CD14-positive monocyte (primary cell): ENCODE results near the gene TPGS1. TPM values are rescaled to one million over a fixed set of nuclear protein-coding genes. Genes with fewer than 3 reads are reported as not detected.

ENCODE experiments used
- DNase-seq, 3 donors: peaks; one replicate each; pipeline ENCODE4 v3.0.0-alpha.2; 2011 to 2022
- H2AFZ ChIP-seq: 2 replicates; pipeline ENCODE4 v1.6.0; 2012; ENCODE audit warnings: mild to moderate bottlenecking, low read depth, low read length, inconsistent platforms; ENCODE audit not compliant: insufficient read depth, poor library complexity, severe bottlenecking
- H3K27ac ChIP-seq, 2 donors: 1 replicate in 1 of 2; 2 replicates in 1 of 2; pipeline ENCODE4 v1.5.1; 2012 to 2013; ENCODE audit warnings: low read length in 2 of 2, control low read depth in 1 of 2, inconsistent platforms in 1 of 2, low read depth in 1 of 2, mild to moderate bottlenecking in 1 of 2
- H3K27me3 ChIP-seq, 2 donors: one replicate each; pipeline versions ENCODE4 v1.6.0 to v1.6.1; 2011 to 2013; ENCODE audit warnings: low read length in 2 of 2; ENCODE audit not compliant: control insufficient read depth in 2 of 2, insufficient read depth in 2 of 2
- H3K36me3 ChIP-seq, 2 donors: replicated peaks in 1 of 2; 1 replicate in 1 of 2; 2 replicates in 1 of 2; pipeline versions ENCODE4 v1.5.1 to v1.6.1; 2012 to 2013; ENCODE audit warnings: low read length in 2 of 2, control low read depth in 1 of 2, inconsistent platforms in 1 of 2, mild to moderate bottlenecking in 1 of 2; ENCODE audit not compliant: insufficient read depth in 2 of 2, control insufficient read depth in 1 of 2
- H3K4me1 ChIP-seq, 2 donors: 1 replicate in 1 of 2; 2 replicates in 1 of 2; pipeline versions ENCODE4 v1.5.1 to v1.6.1; 2012 to 2013; ENCODE audit warnings: low read length in 2 of 2, control low read depth in 1 of 2, inconsistent platforms in 1 of 2, mild to moderate bottlenecking in 1 of 2, moderate library complexity in 1 of 2; ENCODE audit not compliant: insufficient read depth in 2 of 2, control insufficient read depth in 1 of 2
- H3K4me2 ChIP-seq: replicated peaks from 2 replicates; pipeline ENCODE3; 2012; ENCODE audit warnings: low read length, moderate library complexity, mild to moderate bottlenecking; ENCODE audit not compliant: poor library complexity, severe bottlenecking; ENCODE audit errors: extremely low read depth
- H3K4me3 ChIP-seq, 3 experiments: fragments of 200-600 bp in 1 of 3; sonication (generic) in 1 of 3; replicated peaks in 1 of 3; 1 replicate in 2 of 3; 2 replicates in 1 of 3; pipeline ENCODE4 v1.5.1; 2011 to 2013; ENCODE audit warnings: low read length in 3 of 3, mild to moderate bottlenecking in 3 of 3, control low read depth in 2 of 3, low read depth in 2 of 3, inconsistent platforms in 1 of 3, moderate library complexity in 1 of 3
- H3K79me2 ChIP-seq: 2 replicates; pipeline ENCODE4 v1.6.0; 2012; ENCODE audit warnings: mild to moderate bottlenecking, control low read depth, inconsistent platforms, low read length, moderate library complexity; ENCODE audit not compliant: insufficient read depth
- H3K9ac ChIP-seq: 2 replicates; pipeline ENCODE4 v1.6.0; 2017; ENCODE audit warnings: low read length, mild to moderate bottlenecking; ENCODE audit not compliant: insufficient read depth, poor library complexity, severe bottlenecking
- H3K9me3 ChIP-seq, 2 donors: replicated peaks in 1 of 2; 1 replicate in 1 of 2; 2 replicates in 1 of 2; pipeline versions ENCODE4 v1.5.1 to v1.6.1; 2012 to 2013; ENCODE audit warnings: low read length in 2 of 2, control low read depth in 1 of 2; ENCODE audit not compliant: control insufficient read depth in 1 of 2, insufficient read depth in 1 of 2
- H4K20me1 ChIP-seq: 2 replicates; pipeline ENCODE4 v1.6.0; 2012; ENCODE audit warnings: mild to moderate bottlenecking, low read length, control low read depth, moderate library complexity; ENCODE audit not compliant: insufficient read depth
- H3K27ac Mint-ChIP-seq, 7 donors: one replicate each; pipeline ENCODE4 v1.8.0; 2020; ENCODE audit warnings: mild to moderate bottlenecking in 7 of 7, mixed read lengths in 7 of 7, moderate library complexity in 6 of 7, inconsistent platforms in 2 of 7
- H3K27me3 Mint-ChIP-seq, 3 donors: one replicate each; pipeline ENCODE4 v1.8.0; 2021 to 2022; ENCODE audit warnings: low read depth in 3 of 3, mild to moderate bottlenecking in 3 of 3, mixed read lengths in 3 of 3, moderate library complexity in 3 of 3, inconsistent platforms in 1 of 3
- H3K36me3 Mint-ChIP-seq, 2 donors: one replicate each; pipeline ENCODE4 v1.8.0; 2020; ENCODE audit warnings: mixed read lengths in 2 of 2, inconsistent platforms in 1 of 2, mild to moderate bottlenecking in 1 of 2
- H3K4me1 Mint-ChIP-seq: one replicate; pipeline ENCODE4 v1.8.0; 2020; ENCODE audit warnings: mild to moderate bottlenecking, mixed read lengths
- H3K4me3 Mint-ChIP-seq, 2 donors: one replicate each; pipeline ENCODE4 v1.8.0; 2020; ENCODE audit warnings: mild to moderate bottlenecking in 2 of 2, mixed read lengths in 2 of 2, moderate library complexity in 1 of 2
- H3K9me3 Mint-ChIP-seq, 7 donors: one replicate each; pipeline ENCODE4 v1.8.0; 2020 to 2022; ENCODE audit warnings: mixed read lengths in 7 of 7, mild to moderate bottlenecking in 6 of 7, moderate library complexity in 6 of 7, inconsistent platforms in 2 of 7
- WGBS: methylation state at CpG from one replicate; pipeline ENCODE4 v1.1.5; 2013; ENCODE audit warnings: missing lambda C conversion rate; ENCODE audit not compliant: insufficient coverage; 5-methylcytosine and 5-hydroxymethylcytosine counted together
- intact Hi-C, 2 donors: fragments of 100-400 bp; cut with micrococcal nuclease; formaldehyde crosslinking; loops; one replicate each; pipeline versions ENCODE4 v1.15.0 to v1.15.1; 2023
- polyA plus RNA-seq, 3 donors: library from polyadenylated mRNA; depleted of rRNA in 1 of 3; unstranded in 2 of 3; stranded (reverse) in 1 of 3; fragments of 300-500 nt in 2 of 3; fragments of >200 nt in 1 of 3; fragmentation: Illumina TruSeq in 2 of 3; gene quantifications; 1 replicate in 2 of 3; 2 replicates in 1 of 3; pipeline ENCODE4 v1.2.3, GENCODE V29; 2012 to 2021
- TF ChIP-seq, protein P1 (sequence below): fragments of 200-600 bp; IDR thresholded peaks from one replicate; pipeline ENCODE4 v1.8.0; 2022; ENCODE audit warnings: antibody characterized with exemption, mild to moderate bottlenecking

Gene TPGS1
- polyA plus RNA-seq, 3 donors = 9.2 to 48.1 (median 14.2) TPM

DNA sequence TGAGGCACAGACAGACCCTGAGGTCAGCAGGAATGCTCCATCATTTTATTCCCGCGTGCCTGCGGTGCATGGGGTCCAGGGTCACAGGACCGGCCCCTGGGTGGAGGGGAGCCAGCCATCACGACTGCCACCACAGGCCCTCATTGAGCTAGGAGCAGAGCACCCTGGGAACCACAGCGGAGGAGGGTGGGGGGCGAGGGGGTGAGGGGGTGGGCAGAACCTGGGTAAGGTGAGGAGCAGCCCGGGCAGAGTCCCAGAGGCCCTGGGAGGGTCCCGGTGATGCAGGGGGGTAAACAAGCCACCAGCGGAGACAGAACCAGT is 12.3 kb upstream of the TPGS1 start:
- 92% methylated on average over 3 of the region's 10 CpGs for WGBS
- Histone ChIP-seq H3K4me1 (peaks cover under 1 to 1% of the 10 kb centered on the region in 2 donors), H3K27ac (no peak overlapping the region), H3K4me3 (no peak overlapping the region), H3K9me3 (peaks cover 5 to 11% of the 10 kb centered on the region in 2 donors), H2AFZ (no peak overlapping the region), H3K79me2 (no peaks in the 10 kb centered on the region), H3K27me3 (peaks cover 16 to 47% of the 10 kb centered on the region in 2 donors), H3K36me3 (no peaks in the 10 kb centered on the region), H4K20me1 (no peaks in the 10 kb centered on the region), H3K4me2 (no peak overlapping the region), H3K9ac (no peak overlapping the region)
- peak overlapping the region in 1 of 7 donors; percentile 30 for H3K27ac Mint-ChIP-seq
- DNase-seq = no peak
- TF ChIP-seq, protein P1, sequence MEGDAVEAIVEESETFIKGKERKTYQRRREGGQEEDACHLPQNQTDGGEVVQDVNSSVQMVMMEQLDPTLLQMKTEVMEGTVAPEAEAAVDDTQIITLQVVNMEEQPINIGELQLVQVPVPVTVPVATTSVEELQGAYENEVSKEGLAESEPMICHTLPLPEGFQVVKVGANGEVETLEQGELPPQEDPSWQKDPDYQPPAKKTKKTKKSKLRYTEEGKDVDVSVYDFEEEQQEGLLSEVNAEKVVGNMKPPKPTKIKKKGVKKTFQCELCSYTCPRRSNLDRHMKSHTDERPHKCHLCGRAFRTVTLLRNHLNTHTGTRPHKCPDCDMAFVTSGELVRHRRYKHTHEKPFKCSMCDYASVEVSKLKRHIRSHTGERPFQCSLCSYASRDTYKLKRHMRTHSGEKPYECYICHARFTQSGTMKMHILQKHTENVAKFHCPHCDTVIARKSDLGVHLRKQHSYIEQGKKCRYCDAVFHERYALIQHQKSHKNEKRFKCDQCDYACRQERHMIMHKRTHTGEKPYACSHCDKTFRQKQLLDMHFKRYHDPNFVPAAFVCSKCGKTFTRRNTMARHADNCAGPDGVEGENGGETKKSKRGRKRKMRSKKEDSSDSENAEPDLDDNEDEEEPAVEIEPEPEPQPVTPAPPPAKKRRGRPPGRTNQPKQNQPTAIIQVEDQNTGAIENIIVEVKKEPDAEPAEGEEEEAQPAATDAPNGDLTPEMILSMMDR = no peak
- H3K4me1 Mint-ChIP-seq = no peaks in the 10 kb centered on the region
- H3K36me3 Mint-ChIP-seq = peaks cover 0 to 4% of the 10 kb centered on the region in 2 donors
- H3K9me3 Mint-ChIP-seq = peaks cover 1 to 31% (median 21%) of the 10 kb centered on the region in 7 donors
- H3K4me3 Mint-ChIP-seq = peak overlapping the region in 1 of 2 donors; percentile 67
- intact Hi-C loops = no loop called here
- H3K27me3 Mint-ChIP-seq = peaks cover 38 to 61% (median 52%) of the 10 kb centered on the region in 3 donors

DNA sequence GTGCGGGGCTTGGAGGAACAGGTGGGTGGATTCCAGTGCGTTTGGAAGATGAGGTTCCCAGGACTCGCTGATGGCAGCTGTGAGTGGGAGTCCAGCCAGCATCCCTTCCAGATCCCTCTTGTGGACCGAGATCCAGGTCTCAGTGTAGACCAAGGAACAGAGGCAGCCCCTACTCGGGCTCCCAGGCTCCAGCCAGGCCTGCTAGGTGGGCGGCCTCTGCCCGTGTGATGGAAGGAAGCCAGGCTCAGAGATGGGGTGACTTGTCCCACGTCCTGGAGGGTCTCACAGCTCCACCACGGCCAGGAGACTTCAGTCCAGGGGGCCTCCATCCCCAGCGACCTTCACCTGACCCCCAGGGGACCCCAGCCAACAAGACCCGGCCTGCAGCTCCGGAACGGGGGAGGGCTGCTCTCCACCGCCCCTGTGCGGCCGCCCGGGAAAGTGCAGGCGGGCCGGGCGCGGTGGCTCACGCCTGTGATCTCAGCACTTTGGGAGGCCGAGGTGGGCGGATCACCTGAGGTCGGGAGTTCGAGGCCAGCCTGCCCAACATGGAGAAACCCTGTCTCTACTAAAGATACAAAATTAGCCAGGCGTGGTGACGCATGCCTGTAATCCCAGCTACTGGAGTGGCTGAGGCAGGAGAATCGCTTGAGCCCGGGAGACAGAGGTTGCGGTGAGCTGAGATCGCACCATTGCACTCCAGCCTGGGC is 11.7 kb upstream of the TPGS1 start:
- 30% methylated on average over 30 of the region's 32 CpGs for WGBS
- Histone ChIP-seq H3K36me3 (no peaks in the 10 kb centered on the region), H3K27me3 (peaks cover 16 to 49% of the 10 kb centered on the region in 2 donors), H3K9ac (no peak overlapping the region), H3K4me2 (no peak overlapping the region), H3K27ac (no peak overlapping the region), H3K79me2 (no peaks in the 10 kb centered on the region), H3K4me1 (no peaks in the 10 kb centered on the region), H2AFZ (no peak overlapping the region), H3K9me3 (peaks cover 5 to 11% of the 10 kb centered on the region in 2 donors), H3K4me3 (no peak overlapping the region), H4K20me1 (no peaks in the 10 kb centered on the region)
- peak in 1 of 3 donors; percentile 41 for DNase-seq
- peaks cover 0 to 4% of the 10 kb centered on the region in 2 donors for H3K36me3 Mint-ChIP-seq
- peak overlapping the region in 1 of 2 donors; percentile 67 for H3K4me3 Mint-ChIP-seq
- H3K27me3 Mint-ChIP-seq = peaks cover 38 to 66% (median 57%) of the 10 kb centered on the region in 3 donors
- TF ChIP-seq, protein P1 = peak; percentile 91
- no peaks in the 10 kb centered on the region for H3K4me1 Mint-ChIP-seq
- peaks cover 2 to 35% (median 21%) of the 10 kb centered on the region in 7 donors for H3K9me3 Mint-ChIP-seq
- intact Hi-C loops = no loop called here
- H3K27ac Mint-ChIP-seq = peak overlapping the region in 2 of 7 donors; percentile 13 to 30
